ENCODE results near the gene ATOH7.
"Not testable (repeated sequence)": the region's sequence is repeated elsewhere in the genome, so short reads cannot be mapped to it uniquely, and the experiment has no call there.

Gene ATOH7

GRCh38 chr10:68231817-68232251, at the start of gene ATOH7:
Gene ATOH7, minus strand, starts transcription at chr10:68232113. Its CDS starts 436 bp downstream, at chr10:68231677.
- no peaks in the 10 kb centered on the region for H3K36me3 ChIP-seq (ENCODE audit: insufficient read depth, low read length)
- no peaks in the 10 kb centered on the region for H3K9me3 ChIP-seq (ENCODE audit: control insufficient read depth, insufficient read depth, low read length)
- H3K9ac ChIP-seq (ENCODE audit: low read depth, low read length) = peak within 1 kb of the TSS; percentile 86
- H3K4me1 ChIP-seq (ENCODE audit: insufficient read depth, low read length) = no peaks in the 10 kb centered on the region

GRCh38 chr10:68280758-68281157, 48.8 kb upstream of the ATOH7 start:
- no peaks in the 10 kb centered on the region for H3K36me3 ChIP-seq (ENCODE audit: insufficient read depth, low read length)
- H3K4me1 ChIP-seq (ENCODE audit: insufficient read depth, low read length) = no peaks in the 10 kb centered on the region
- H3K9ac ChIP-seq (ENCODE audit: low read depth, low read length) = no peak overlapping the region
- peaks cover 3% of the 10 kb centered on the region; the same call in 1 of the 2 replicates for H3K9me3 ChIP-seq (ENCODE audit: control insufficient read depth, insufficient read depth, low read length)

GRCh38 chr10:68278906-68279753, 47.2 kb upstream of the ATOH7 start:
- H3K9ac ChIP-seq (ENCODE audit: low read depth, low read length); H3K9me3 ChIP-seq (ENCODE audit: control insufficient read depth, insufficient read depth, low read length); H3K36me3 ChIP-seq (ENCODE audit: insufficient read depth, low read length); H3K4me1 ChIP-seq (ENCODE audit: insufficient read depth, low read length): not testable (repeated sequence)

GRCh38 chr10:68277814-68278213, 45.9 kb upstream of the ATOH7 start:
- H3K4me1 ChIP-seq (ENCODE audit: insufficient read depth, low read length); H3K9me3 ChIP-seq (ENCODE audit: control insufficient read depth, insufficient read depth, low read length); H3K9ac ChIP-seq (ENCODE audit: low read depth, low read length); H3K36me3 ChIP-seq (ENCODE audit: insufficient read depth, low read length): not testable (repeated sequence)

- H3K9ac ChIP-seq (ENCODE audit: low read depth, low read length) = no peak overlapping the region
- H3K4me1 ChIP-seq (ENCODE audit: insufficient read depth, low read length) = no peaks in the 10 kb centered on the region
- peaks cover 3% of the 10 kb centered on the region; the same call in 1 of the 2 replicates for H3K9me3 ChIP-seq (ENCODE audit: control insufficient read depth, insufficient read depth, low read length)
- H3K36me3 ChIP-seq (ENCODE audit: insufficient read depth, low read length) = no peaks in the 10 kb centered on the region
Observed at GRCh38 chr10:68276224-68276623, 44.3 kb upstream of the ATOH7 start.

GRCh38 chr10:68275600-68276126, 43.8 kb upstream of the ATOH7 start:
- Histone ChIP-seq H3K36me3 (ENCODE audit: insufficient read depth, low read length) (no peaks in the 10 kb centered on the region), H3K9ac (ENCODE audit: low read depth, low read length) (no peak overlapping the region), H3K4me1 (ENCODE audit: insufficient read depth, low read length) (no peaks in the 10 kb centered on the region), H3K9me3 (ENCODE audit: control insufficient read depth, insufficient read depth, low read length) (peaks cover 3% of the 10 kb centered on the region; the same call in 1 of the 2 replicates)

GRCh38 chr10:68272833-68273232, 40.9 kb upstream of the ATOH7 start:
- H3K4me1 ChIP-seq (ENCODE audit: insufficient read depth, low read length) = no peaks in the 10 kb centered on the region
- H3K9ac ChIP-seq (ENCODE audit: low read depth, low read length) = no peak overlapping the region
- no peaks in the 10 kb centered on the region for H3K36me3 ChIP-seq (ENCODE audit: insufficient read depth, low read length)
- H3K9me3 ChIP-seq (ENCODE audit: control insufficient read depth, insufficient read depth, low read length) = peaks cover 3% of the 10 kb centered on the region; the same call in 1 of the 2 replicates

GRCh38 chr10:68271196-68271882, 39.4 kb upstream of the ATOH7 start:
- H3K4me1 ChIP-seq (ENCODE audit: insufficient read depth, low read length) = no peaks in the 10 kb centered on the region
- no peak overlapping the region for H3K9ac ChIP-seq (ENCODE audit: low read depth, low read length)
- H3K9me3 ChIP-seq (ENCODE audit: control insufficient read depth, insufficient read depth, low read length) = peaks cover 3% of the 10 kb centered on the region; the same call in 1 of the 2 replicates
- no peaks in the 10 kb centered on the region for H3K36me3 ChIP-seq (ENCODE audit: insufficient read depth, low read length)

GRCh38 chr10:68269562-68270290, 37.8 kb upstream of the ATOH7 start:
- H3K36me3 ChIP-seq (ENCODE audit: insufficient read depth, low read length) = no peaks in the 10 kb centered on the region
- H3K9me3 ChIP-seq (ENCODE audit: control insufficient read depth, insufficient read depth, low read length) = no peaks in the 10 kb centered on the region
- no peaks in the 10 kb centered on the region for H3K4me1 ChIP-seq (ENCODE audit: insufficient read depth, low read length)
- no peak overlapping the region for H3K9ac ChIP-seq (ENCODE audit: low read depth, low read length)

GRCh38 chr10:68261132-68261856, 29.4 kb upstream of the ATOH7 start:
- H3K9me3 ChIP-seq (ENCODE audit: control insufficient read depth, insufficient read depth, low read length) = no peaks in the 10 kb centered on the region
- no peak overlapping the region for H3K9ac ChIP-seq (ENCODE audit: low read depth, low read length)
- H3K36me3 ChIP-seq (ENCODE audit: insufficient read depth, low read length) = no peaks in the 10 kb centered on the region
- no peaks in the 10 kb centered on the region for H3K4me1 ChIP-seq (ENCODE audit: insufficient read depth, low read length)

GRCh38 chr10:68253346-68253745, 21.4 kb upstream of the ATOH7 start:
- Histone ChIP-seq H3K9ac (ENCODE audit: low read depth, low read length) (no peak overlapping the region), H3K4me1 (ENCODE audit: insufficient read depth, low read length) (no peaks in the 10 kb centered on the region; the same call in 1 of the 2 replicates), H3K36me3 (ENCODE audit: insufficient read depth, low read length) (no peaks in the 10 kb centered on the region), H3K9me3 (ENCODE audit: control insufficient read depth, insufficient read depth, low read length) (no peaks in the 10 kb centered on the region)

GRCh38 chr10:68251625-68252495, 19.9 kb upstream of the ATOH7 start:
- Histone ChIP-seq H3K4me1 (ENCODE audit: insufficient read depth, low read length) (no peaks in the 10 kb centered on the region; the same call in 1 of the 2 replicates), H3K9me3 (ENCODE audit: control insufficient read depth, insufficient read depth, low read length) (no peaks in the 10 kb centered on the region), H3K36me3 (ENCODE audit: insufficient read depth, low read length) (no peaks in the 10 kb centered on the region), H3K9ac (ENCODE audit: low read depth, low read length) (no peak overlapping the region)

GRCh38 chr10:68251151-68251550, 19.2 kb upstream of the ATOH7 start:
- Histone ChIP-seq H3K4me1 (ENCODE audit: insufficient read depth, low read length) (no peaks in the 10 kb centered on the region; the same call in 1 of the 2 replicates), H3K9ac (ENCODE audit: low read depth, low read length) (no peak overlapping the region), H3K9me3 (ENCODE audit: control insufficient read depth, insufficient read depth, low read length) (no peaks in the 10 kb centered on the region), H3K36me3 (ENCODE audit: insufficient read depth, low read length) (no peaks in the 10 kb centered on the region)
